B cell (primary cell): ENCODE data around the gene SEPTIN1. TPM values are rescaled to one million over a fixed set of nuclear protein-coding genes. Genes with fewer than 3 reads are reported as not detected.

Experiments
- ATAC-seq: fragments of 200-7000 bp; cut with Tn5 transposase; one replicate; pipeline ENCODE4 v1.10.0; 2021; ENCODE audit warnings: low read depth, mild to moderate bottlenecking, moderate number of reproducible peaks, moderate library complexity
- CTCF ChIA-PET: fragments of 350-600 bp; sonication (Branson Sonifier 250); formaldehyde crosslinking; loops from one replicate; lab custom pipeline; 2021; ENCODE audit warnings: antibody characterized with exemption, inconsistent platforms; lab: Charles Lee
- POLR2A ChIA-PET: fragments of 350-600 bp; sonication (Branson Sonifier 250); formaldehyde crosslinking; loops from one replicate; lab custom pipeline; 2021; ENCODE audit warnings: antibody characterized with exemption; lab: Charles Lee
- DNase-seq: peaks from one replicate; pipeline ENCODE4 v3.0.0; 2013
- H2AFZ ChIP-seq: 2 replicates; pipeline ENCODE4 v1.6.1; 2012; ENCODE audit warnings: mild to moderate bottlenecking, low read depth, low read length; ENCODE audit not compliant: insufficient read depth, poor library complexity, severe bottlenecking
- H3K27ac ChIP-seq, 2 donors: 1 replicate in 1 of 2; 2 replicates in 1 of 2; pipeline ENCODE4 v1.5.1; 2012 to 2013; ENCODE audit warnings: low read length in 2 of 2, mild to moderate bottlenecking in 2 of 2, moderate library complexity in 1 of 2
- H3K27me3 ChIP-seq, 4 experiments: fragments of 200-600 bp in 1 of 4; sonication (generic) in 1 of 4; replicated peaks in 1 of 4; 1 replicate in 2 of 4; 2 replicates in 2 of 4; pipeline versions ENCODE4 v1.6.1 to v1.7.0; 2013 to 2016; ENCODE audit warnings: low read length in 3 of 4, mild to moderate bottlenecking in 2 of 4, mixed read lengths in 1 of 4, moderate library complexity in 1 of 4; ENCODE audit not compliant: insufficient read depth in 4 of 4, control insufficient read depth in 3 of 4; ENCODE audit errors: control extremely low read depth in 1 of 4
- H3K36me3 ChIP-seq, 2 experiments: replicated peaks in 1 of 2; 1 replicate in 1 of 2; 2 replicates in 1 of 2; pipeline versions ENCODE4 v1.6.1 to v1.7.1; 2013; ENCODE audit warnings: low read length in 1 of 2; ENCODE audit not compliant: insufficient read depth in 2 of 2, control insufficient read depth in 1 of 2; ENCODE audit errors: control extremely low read depth in 1 of 2, extremely low read depth in 1 of 2
- H3K4me1 ChIP-seq, 2 donors: fragments of 200-600 bp in 1 of 2; sonication (generic) in 1 of 2; 1 replicate in 1 of 2; 2 replicates in 1 of 2; pipeline versions ENCODE4 v1.5.1 to v1.6.1; 2013 to 2017; ENCODE audit warnings: low read length in 2 of 2; ENCODE audit not compliant: control insufficient read depth in 2 of 2, insufficient read depth in 2 of 2
- H3K4me2 ChIP-seq: replicated peaks from 2 replicates; pipeline ENCODE3; 2012; ENCODE audit warnings: mild to moderate bottlenecking, low read depth, low read length; ENCODE audit not compliant: poor library complexity, severe bottlenecking
- H3K4me3 ChIP-seq, 5 experiments: fragments of 200-600 bp in 1 of 5; sonication (generic) in 1 of 5; 1 replicate in 3 of 5; 2 replicates in 2 of 5; pipeline versions ENCODE4 v1.5.1 to v1.7.0; 2011 to 2016; ENCODE audit warnings: low read length in 4 of 5, mild to moderate bottlenecking in 4 of 5, low read depth in 2 of 5, control low read depth in 1 of 5, moderate library complexity in 1 of 5; ENCODE audit not compliant: insufficient read depth in 1 of 5; ENCODE audit errors: control extremely low read depth in 1 of 5, extremely low read depth in 1 of 5
- H3K79me2 ChIP-seq: fragments of 200-600 bp; sonication (generic); one replicate; pipeline ENCODE4 v1.6.0; 2016; ENCODE audit warnings: low read length; ENCODE audit not compliant: control insufficient read depth, insufficient read depth
- H3K9ac ChIP-seq: fragments of 200-600 bp; sonication (generic); 2 replicates; pipeline ENCODE4 v1.6.1; 2017; ENCODE audit warnings: mild to moderate bottlenecking, low read length, moderate library complexity
- H3K9me3 ChIP-seq, 3 donors: one replicate each; pipeline versions ENCODE4 v1.6.1 to v1.7.1; 2013; ENCODE audit warnings: low read length in 2 of 3; ENCODE audit not compliant: control insufficient read depth in 2 of 3, insufficient read depth in 1 of 3; ENCODE audit errors: control extremely low read depth in 1 of 3
- H4K20me1 ChIP-seq: 2 replicates; pipeline ENCODE4 v1.6.0; 2012; ENCODE audit warnings: mild to moderate bottlenecking, low read length; ENCODE audit not compliant: insufficient read depth, control insufficient read depth, poor library complexity, severe bottlenecking
- H3K27ac Mint-ChIP-seq: one replicate; pipeline ENCODE4 v1.8.0; 2021; ENCODE audit warnings: mixed read lengths
- H3K27me3 Mint-ChIP-seq: one replicate; pipeline ENCODE4 v1.8.0; 2021; ENCODE audit warnings: mixed read lengths
- H3K4me1 Mint-ChIP-seq: one replicate; pipeline ENCODE4 v1.8.0; 2021; ENCODE audit warnings: mixed read lengths
- H3K4me3 Mint-ChIP-seq: one replicate; pipeline ENCODE4 v1.8.0; 2021; ENCODE audit warnings: mixed read lengths
- H3K9me3 Mint-ChIP-seq: one replicate; pipeline ENCODE4 v1.8.0; 2022; ENCODE audit warnings: mixed read lengths; ENCODE audit not compliant: insufficient read depth
- EZH2 ChIP-seq: IDR thresholded peaks from 2 replicates; pipeline ENCODE4 v1.6.1; 2012; ENCODE audit warnings: borderline replicate concordance, low read depth, mild to moderate bottlenecking, moderate library complexity, low read length; ENCODE audit not compliant: insufficient read depth, poor library complexity, severe bottlenecking
- WGBS: methylation state at CpG from one replicate; pipeline ENCODE4 v1.1.5; 2013; ENCODE audit warnings: missing lambda C conversion rate; ENCODE audit not compliant: insufficient coverage; 5-methylcytosine and 5-hydroxymethylcytosine counted together
- intact Hi-C: fragments of 100-400 bp; cut with micrococcal nuclease; formaldehyde crosslinking; loops from one replicate; pipeline ENCODE4 v1.10.0; 2022
- polyA plus RNA-seq: library from polyadenylated mRNA; depleted of rRNA; stranded (reverse); fragments of >200 nt; gene quantifications from 2 replicates; pipeline ENCODE4 v1.2.3, GENCODE V29; 2012
- total RNA-seq, 2 donors: library from RNA; stranded (reverse); fragments of 120-200 nt in 1 of 2; gene quantifications; 1 replicate in 1 of 2; 2 replicates in 1 of 2; pipeline versions ENCODE4 v1.2.3 to v1.2.4, GENCODE V29; 2013 to 2022
- TF ChIP-seq, protein P1 (sequence below): fragments of 200-600 bp; IDR thresholded peaks from one replicate; pipeline ENCODE4 v1.8.0; 2022; ENCODE audit warnings: antibody characterized with exemption, mild to moderate bottlenecking

Gene SEPTIN1
- total and polyA plus RNA-seq, 2 donors (not counting 1 experiment from before 2014, with no cell fraction given): 154 to 302 TPM

GRCh38 chr16:30354423-30355143 is 27.8 kb downstream of the SEPTIN1 start:
- peak overlapping the region; percentile 93 for H3K4me2 ChIP-seq
- CTCF ChIA-PET: interaction anchor here (1.1 to 1.6 kb wide), 3 partner anchors 16 to 55 kb away, joined by 3 to 7 read pairs (median 4); partner anchors contain the start of gene TBC1D10B
- POLR2A ChIA-PET: interaction anchor here (0.6 to 2.8 kb wide), 10 partner anchors 16 to 1515 kb away, joined by 3 to 11 read pairs (median 4); partner anchors contain the start of genes SEPTIN1 and TBC1D10B
- Mint-ChIP-seq H3K9me3 (no peaks in the 10 kb centered on the region), H3K4me1 (peaks cover 48% of the 10 kb centered on the region), H3K27ac (peak overlapping the region; percentile 95), H3K4me3 (peak overlapping the region; percentile 92), H3K27me3 (no peaks in the 10 kb centered on the region)
- DNase-seq (no peak), ATAC-seq (peak; percentile 36)
- intact Hi-C loops: loop anchor here (1.0 kb wide), 4 partner anchors 16 to 41 kb away; partner anchors contain the start of genes TBC1D10B and ZNF48
- H3K4me3 ChIP-seq: peak overlapping the region; percentile 82 to 99 (median 92)
- H3K27me3 ChIP-seq: no peaks in the 10 kb centered on the region
- peak overlapping the region; percentile 84 to 94 for H3K27ac ChIP-seq
- TF ChIP-seq, protein P1, sequence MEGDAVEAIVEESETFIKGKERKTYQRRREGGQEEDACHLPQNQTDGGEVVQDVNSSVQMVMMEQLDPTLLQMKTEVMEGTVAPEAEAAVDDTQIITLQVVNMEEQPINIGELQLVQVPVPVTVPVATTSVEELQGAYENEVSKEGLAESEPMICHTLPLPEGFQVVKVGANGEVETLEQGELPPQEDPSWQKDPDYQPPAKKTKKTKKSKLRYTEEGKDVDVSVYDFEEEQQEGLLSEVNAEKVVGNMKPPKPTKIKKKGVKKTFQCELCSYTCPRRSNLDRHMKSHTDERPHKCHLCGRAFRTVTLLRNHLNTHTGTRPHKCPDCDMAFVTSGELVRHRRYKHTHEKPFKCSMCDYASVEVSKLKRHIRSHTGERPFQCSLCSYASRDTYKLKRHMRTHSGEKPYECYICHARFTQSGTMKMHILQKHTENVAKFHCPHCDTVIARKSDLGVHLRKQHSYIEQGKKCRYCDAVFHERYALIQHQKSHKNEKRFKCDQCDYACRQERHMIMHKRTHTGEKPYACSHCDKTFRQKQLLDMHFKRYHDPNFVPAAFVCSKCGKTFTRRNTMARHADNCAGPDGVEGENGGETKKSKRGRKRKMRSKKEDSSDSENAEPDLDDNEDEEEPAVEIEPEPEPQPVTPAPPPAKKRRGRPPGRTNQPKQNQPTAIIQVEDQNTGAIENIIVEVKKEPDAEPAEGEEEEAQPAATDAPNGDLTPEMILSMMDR: no peak
- no peak for TF ChIP-seq EZH2
- peaks cover 39% of the 10 kb centered on the region for H3K79me2 ChIP-seq
- H3K4me1 ChIP-seq: peaks cover 28 to 42% of the 10 kb centered on the region in 2 donors
- peak overlapping the region; percentile 94 for H2AFZ ChIP-seq
- no peaks in the 10 kb centered on the region for H3K9me3 ChIP-seq
- peaks cover 0 to 44% of the 10 kb centered on the region in 2 experiments for H3K36me3 ChIP-seq
- H3K9ac ChIP-seq: peak overlapping the region; percentile 92
- H4K20me1 ChIP-seq: peaks cover 12% of the 10 kb centered on the region
- WGBS: under 1% methylated on average over 35 of the region's 36 CpGs
